Dermis blood vessel endothelial cell (primary cell): ENCODE data around the gene COL18A1. TPM values are rescaled to one million over a fixed set of nuclear protein-coding genes. Genes with fewer than 3 reads are reported as not detected.
"Not testable (repeated sequence)": the region's sequence is repeated elsewhere in the genome, so short reads cannot be mapped to it uniquely, and the experiment has no call there.

Experiments
- DNase-seq: peaks from one replicate; pipeline ENCODE4 v3.0.0; 2010
- total RNA-seq: library from RNA; depleted of rRNA; stranded (reverse); fragments of >200 nt; gene quantifications from 2 replicates; pipeline ENCODE4 v1.2.3, GENCODE V29; 2014

The COL18A1 gene
- total RNA-seq, 1 donor from 2014 or later: 309 TPM

DNA sequence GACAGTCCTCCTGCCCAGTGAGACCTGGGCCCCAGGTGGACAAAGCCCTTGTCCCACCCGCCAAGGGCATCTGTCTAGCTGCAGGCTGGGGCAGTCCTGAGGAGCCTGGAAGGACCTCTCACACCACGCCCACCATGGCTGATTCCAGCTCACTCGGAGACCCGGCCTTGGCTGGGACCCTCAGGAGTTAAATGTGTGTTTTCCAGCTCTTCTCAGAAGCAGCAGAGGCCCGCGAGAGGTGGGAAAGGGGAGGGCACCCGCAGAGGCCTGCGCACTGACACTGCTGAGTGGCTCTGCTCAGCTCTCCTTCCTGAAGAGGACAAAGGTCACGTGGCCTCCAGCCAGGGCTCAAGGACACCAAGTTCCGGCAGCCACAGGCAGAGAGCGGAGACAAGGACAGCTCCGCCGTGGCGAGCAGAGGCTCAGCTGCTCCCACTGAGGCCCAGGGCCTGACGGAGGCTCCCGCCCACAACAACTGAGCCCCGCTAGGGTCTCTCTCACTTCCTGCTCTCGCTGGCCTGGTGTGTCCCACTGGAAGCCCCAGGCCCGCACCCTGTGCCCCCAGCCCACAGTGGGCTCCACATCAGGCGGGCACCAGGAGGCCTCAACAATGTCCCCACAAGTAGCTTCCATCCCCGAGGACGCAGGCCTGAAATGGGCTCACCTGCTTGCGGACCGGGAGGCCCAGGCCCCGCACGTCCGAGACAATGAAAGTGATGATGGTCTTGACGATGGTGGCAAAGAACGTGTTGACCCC is 120.4 kb downstream of the COL18A1 start:
- no peak for DNase-seq

DNA sequence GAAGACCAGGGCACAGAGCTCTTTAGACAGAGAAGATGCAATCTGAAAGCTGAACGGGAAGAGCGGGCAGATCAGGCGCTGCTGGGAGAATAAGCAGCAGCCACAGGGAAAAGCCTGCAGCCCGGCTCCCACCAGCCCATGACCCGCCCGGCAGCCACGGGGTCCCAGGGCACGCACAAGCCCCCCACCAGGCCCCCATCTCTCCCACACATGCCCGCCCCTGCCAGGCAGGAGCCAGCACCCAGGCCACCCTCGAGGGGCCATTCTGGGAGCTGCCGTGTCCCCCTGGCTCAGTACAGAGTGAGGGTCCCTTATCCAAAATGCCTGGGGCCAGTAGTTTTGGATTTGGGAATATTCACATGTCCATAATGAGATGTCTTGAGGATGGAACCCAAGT is 120.9 kb downstream of the COL18A1 start:
- DNase-seq: no peak

DNA sequence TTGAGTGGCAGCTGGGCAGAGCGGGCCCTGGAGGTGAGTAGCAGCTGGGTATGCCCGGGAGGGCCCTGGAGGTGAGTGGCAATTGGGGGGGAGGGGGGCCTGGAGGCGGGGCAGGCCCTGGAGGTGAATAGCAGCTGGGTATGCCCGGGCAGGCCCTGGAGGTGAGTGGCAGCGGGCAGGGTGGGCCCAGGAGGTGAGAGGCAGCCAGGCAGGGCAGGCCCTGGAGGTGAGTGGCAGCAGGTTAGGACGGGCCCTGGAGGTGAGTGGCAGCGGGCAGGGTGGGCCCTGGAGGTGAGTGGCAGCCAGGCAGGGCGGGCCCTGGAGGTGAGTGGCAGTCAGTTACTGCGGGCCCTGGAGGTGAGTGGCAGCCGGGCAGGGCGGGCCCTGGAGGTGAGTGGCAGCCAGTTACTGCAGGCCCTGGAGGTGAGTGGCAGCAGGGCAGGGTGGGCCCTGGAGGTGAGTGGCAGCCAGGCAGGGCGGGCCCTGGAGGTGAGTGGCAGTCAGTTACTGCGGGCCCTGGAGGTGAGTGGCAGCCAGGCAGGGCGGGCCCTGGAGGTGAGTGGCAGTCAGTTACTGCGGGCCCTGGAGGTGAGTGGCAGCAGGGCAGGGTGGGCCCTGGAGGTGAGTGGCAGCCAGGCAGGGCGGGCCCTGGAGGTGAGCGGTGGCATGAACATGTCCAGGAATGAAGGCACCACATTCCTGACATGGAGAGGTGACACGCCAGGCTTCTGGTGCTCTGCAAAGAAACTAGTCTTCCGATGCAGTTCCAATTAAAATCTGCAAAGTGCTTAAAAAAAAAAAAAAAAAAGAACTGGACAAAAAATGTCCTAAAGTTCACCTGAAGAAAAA is 122.4 kb downstream of the COL18A1 start:
- DNase-seq: not testable (repeated sequence)

DNA sequence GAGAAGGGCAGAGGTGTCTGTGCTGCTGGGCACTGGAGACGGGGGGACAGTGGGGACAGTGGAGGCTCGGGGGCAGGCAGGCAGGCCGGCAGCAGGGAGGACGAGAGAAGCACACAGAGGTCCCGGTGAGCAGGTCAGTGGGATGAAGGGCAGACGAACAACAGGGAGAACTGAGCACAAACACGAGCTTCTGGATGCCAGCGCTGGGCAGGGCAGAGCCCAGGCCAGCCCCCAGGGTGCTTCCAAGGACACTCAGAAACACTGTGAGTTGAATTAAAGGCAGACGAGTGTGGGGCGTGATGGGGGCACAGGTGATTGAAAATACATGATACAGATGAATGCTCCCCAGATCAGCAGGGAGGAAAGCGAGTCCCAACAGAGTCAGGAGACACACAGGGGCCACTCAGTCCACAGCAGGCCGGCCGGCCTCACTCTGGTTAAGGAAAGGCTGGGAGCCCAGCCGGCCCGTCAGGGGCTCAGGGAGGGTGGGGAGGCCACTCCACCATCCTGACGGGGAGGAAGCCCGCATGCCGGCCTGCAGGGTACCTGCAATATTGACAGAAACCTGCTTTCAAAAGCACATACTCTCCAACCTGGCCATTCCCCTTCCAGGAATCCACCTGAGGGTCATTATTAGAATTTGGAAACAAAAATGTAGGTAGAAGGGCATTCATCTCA is 123.2 kb downstream of the COL18A1 start:
- DNase-seq: no peak

DNA sequence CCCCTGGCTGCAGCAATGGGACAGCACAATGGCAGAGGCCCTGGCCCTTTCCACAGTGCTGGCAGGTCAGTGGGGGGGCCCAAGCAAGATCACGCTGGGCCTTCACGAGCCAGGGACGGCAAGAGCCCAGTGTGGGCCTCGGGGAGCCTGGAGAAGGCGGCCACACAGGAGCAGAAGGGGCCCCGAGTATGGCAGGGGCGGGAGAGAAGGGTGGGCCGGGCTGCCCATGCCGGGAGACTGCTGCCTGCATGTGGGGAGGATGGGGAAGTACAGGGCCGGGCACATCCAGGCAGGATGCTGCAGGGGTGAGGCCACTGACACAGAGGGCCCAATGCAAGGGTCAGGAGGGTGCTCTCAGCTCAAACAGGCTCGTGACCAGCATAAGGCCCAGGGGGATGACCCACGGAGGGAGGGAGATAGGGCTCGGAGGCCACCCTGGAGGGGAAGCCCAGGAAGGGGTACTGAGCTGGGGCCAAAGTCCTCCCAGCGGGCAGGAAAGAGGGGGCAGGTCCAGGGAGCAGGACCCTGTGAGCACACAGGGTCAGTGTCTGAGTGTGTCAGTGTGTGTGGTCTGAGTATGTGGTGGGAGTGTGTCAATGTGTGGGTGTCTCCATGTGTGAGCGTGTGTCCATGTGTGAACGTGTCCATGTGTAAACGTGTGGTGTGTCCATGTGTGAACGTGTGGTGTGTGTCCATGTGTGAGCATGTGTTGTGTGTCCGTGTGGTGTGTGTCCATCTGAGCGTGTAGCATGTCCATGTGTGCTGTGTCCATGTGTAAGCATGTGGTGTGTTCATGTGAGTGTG is 124.2 kb downstream of the COL18A1 start:
- no peak for DNase-seq

DNA sequence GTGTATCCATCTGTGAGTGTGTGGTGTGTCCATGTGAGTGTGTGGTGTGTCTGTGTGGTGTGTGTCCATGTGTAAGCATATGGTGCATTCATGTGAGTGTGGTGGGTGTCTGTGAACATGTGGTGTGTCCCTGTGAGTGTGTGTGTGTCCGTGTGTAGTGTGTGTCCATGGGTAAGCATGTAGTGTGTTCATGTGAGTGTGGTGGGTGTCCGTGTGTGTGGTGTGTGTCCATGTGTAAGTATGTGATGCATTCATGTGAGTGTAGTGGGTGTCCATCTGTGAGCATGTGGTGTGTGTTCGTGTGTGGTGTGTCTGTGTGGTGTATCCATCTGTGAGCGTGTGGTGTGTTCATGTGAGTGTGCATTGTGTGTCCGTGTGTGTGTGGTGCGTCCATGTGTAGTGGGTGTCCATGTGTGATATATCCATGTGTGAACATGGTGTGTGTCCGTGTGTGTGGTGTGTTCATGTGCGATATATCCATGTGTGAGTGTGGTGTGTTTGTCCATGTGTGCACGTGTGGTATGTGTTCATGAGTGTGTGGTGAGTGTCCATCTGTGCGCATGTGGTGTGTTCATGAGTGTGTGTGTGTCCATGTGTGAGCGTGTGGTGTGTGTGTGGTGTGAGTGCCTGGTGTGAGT is 124.9 kb downstream of the COL18A1 start:
- DNase-seq: no peak

DNA sequence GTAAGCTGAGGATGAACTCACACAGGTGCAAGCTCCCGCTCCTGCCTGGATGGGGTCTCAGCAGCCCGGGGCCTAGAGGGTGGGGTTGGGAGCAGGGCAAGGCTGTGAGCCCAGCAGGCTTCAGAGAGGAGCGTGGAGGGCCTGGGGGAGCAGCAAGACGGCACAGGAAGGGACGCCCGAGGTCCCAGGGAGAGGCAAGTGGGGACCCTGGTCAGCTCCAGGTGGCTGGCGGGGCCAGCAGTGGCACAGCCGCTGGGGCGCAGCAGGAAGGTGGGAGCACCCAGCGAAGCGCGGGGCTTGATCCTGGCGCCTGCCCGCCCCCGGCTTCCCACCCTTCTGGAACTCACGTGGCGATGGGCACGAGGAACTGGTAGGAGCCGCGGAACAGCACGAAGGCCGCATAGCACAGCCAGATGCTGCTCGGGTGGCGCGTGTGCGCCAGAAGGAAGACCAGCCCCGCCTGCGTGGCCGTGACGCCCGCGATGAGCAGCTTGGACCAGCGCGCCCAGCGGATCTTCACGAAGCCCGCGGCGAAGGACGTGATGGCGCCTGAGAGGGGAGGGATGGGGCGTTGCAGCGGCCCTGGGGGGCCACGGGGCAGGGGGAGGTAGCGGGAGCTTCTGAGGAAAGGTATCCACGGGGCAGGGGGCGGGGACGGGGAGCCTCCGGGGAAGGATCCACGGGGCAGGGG is 125.6 kb downstream of the COL18A1 start:
- DNase-seq: no peak

DNA sequence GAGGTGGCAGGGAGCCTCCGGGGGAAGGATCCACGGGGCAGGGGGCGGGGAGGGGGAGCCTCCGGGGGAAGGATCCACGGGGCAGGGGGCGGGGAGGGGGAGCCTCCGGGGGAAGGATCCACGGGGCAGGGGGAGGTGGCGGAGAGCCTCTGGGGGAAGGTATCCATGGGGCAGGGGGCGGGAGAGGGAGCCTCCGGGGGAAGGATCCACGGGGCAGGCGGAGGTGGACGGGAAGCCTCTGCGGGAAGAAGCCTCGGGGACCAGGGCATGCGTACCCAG is 126.1 kb downstream of the COL18A1 start:
- not testable (repeated sequence) for DNase-seq

DNA sequence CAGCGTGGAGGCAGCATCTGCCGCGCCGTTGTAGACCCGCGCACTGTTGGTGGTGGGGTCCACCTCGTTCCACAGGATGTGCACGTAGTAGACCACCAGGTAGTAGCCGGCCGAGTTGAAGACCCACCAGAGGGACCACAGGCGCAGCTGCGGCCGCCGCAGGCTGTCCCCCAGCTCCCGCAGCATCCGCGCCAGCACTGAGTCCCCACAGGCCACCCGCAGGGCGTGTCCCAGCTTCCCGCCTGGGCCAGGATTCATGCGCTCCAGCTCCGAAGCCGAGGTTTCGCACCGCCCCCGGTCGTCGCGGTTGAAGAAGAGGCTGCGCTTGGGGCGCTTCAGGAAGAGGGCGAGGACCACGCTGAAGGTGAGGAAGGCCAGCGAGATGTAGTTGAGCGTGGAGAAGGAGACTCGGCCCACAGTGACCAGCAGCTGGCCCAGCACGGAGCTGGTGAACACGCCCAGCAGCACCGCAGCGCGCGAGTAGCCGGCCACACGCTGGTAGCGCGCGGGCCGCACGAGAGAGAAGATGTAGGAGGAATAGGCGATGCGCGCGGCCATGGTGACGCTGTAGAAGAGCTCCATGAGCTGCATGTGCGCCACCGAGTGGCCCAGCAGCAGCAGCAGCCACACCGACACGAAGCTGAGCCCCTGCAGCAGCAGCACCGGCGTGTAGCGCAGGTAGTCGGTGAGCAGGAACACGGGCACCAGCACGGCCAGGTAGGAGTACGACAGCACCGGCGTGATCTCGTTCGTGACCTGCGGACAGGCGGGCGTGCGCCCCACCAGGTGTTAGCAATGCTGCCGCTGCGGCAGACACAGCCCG is 126.6 kb downstream of the COL18A1 start:
- no peak for DNase-seq

DNA sequence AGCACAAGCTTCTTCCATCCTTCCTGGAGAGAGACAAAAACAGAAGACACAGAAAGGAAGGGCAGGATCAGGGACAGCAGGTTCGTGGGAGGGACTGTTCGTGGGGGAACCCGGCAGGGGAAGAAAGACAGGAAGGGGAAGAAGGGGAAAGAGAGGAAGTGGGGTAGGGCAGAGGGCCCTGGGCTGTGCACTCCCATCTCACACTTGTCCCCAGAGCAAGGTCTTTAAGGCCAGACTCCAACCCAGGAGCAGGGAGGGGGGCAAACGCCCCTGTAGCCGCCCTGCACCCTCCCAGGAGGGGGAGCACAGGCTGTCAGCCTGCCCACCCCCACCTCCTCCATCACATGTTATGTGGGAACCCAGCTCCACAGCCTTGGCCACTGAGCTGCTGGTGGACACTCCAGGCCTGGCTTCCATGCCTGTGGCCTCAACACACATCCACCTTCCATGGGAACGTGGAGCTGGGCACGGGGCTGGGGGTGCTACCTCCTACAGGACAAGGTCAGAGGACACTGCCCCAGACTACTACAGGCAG is 127.9 kb downstream of the COL18A1 start:
- DNase-seq: no peak

DNA sequence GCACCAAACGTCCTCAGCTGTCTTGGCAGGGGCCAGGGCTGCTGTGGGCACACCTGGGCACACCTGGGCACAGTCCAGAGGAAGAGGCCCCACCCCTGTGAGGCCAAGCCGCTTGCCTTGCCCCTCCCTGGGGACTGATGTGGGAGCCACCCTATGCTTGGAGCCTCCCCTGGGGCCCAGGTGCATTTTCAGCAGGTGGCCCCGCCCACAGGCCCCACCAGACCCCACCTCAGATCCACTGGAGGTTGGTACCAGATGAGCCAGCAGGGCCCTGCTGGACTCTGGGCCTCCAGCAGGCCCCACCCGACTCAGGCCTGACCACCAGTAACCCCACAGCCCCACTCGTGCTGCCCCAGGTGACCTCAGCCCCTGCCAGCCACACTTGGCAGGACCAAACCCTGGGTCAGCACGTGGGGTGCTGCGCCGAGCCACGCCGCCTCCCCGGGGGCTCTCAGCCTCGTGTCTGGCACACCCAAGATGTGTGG is 128.4 kb downstream of the COL18A1 start:
- DNase-seq: no peak

DNA sequence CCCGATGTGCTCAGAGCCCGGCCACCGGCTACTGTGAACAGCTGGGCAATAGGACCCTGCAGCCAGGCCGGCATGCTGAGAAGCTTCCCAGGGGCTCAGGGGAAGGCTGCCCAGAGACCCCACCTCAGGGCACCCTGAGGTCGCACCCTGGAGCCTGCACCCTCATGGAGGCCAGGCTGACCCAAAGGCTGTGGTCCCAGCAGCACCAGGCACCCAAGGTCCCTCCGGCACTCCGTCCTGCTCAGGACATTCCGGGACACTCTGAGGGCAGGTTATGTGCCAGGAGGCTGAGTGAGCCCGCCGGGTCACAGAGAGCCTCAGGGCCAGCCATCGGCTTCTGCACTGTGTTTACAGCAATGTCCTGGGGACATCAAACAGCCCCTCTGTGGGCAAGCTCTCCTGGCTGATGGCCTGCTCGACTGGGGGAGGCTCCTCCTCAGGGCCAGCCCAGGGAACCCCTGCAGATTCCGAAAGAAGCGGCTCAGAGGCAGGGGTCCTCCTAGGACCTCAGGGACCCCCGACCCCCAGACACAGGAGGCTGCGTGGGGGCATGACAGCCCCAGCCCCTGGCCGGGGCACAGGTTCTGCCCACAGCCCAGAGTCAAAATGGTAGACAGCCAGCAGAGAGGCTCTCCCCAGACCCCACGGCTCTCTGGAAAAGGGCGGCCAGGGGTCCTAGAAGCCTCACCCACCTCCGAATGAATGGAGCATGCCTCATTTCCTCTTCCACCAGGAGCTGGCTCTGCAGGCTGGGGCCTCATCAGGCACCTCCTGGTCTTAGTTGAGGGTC is 129.1 kb downstream of the COL18A1 start:
- no peak for DNase-seq

DNA sequence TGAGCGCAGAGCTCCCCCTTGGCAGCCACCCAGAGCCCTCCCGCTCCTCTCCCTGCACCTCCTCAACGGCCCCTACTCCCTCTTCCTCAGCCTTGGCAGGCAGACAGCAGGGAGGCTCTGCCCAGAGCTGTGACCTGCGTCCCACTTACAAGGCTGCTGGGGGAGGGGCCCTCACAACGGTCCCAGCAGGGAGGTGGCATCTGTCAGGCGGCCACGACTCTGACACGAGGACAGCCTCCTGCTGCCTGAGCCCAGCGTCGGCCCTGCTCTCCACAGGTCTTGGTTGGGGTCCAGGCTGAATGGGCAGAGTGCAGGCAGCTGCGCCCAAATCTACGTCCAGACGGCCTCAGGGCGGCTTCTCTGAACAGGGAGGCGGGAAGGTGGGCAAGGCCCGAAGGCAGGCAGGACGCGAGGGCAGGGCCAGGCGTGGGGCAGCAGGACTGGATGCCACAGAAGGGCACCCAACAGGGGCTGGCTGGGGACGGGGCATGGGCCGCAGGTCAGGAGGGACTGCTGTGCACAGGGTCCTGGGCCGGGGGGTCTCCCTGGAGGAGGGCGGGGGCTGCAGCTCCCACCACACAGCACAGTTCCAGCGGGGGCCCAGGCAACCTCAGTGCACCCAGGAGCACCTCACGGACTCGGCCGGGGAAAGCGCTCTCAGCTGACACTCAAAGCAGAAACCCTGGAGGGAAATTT is 129.8 kb downstream of the COL18A1 start:
- peak; percentile 64 for DNase-seq

DNA sequence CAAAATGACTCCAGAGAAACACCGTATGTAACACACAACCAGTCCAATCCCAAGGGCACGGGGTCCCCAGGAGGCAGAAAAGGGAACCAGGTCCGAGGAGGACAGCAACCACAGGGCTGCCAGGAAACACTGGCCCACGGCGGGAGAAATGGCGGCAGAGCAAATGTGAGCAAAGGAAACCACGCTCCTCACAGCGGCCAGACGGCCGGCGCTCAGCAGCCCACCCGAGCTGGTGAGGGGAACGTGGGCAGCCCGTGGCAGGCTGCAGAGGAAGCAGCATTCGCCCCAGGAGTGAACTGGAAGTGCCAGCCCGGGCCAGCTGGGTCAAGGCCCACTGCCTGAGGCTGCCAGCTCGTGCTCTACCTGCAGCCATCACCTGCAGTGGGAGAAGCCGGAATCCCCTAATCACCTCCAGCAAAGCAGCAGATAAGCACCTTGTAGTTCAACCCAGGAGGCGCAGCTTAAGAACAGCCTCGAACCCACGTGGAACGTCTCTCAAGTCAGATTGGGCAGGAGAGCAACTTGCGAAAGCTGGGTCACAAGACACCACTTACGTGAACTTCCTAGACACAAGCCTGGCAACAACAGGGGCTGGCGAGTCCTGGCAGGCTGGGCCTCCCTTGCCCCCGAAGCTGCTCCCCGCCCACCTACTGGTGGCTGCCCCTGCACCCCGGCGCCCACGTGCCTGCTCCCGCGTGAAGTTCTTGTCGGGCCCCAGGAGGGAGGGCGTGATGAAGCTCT is 130.5 kb downstream of the COL18A1 start:
- no peak for DNase-seq

DNA sequence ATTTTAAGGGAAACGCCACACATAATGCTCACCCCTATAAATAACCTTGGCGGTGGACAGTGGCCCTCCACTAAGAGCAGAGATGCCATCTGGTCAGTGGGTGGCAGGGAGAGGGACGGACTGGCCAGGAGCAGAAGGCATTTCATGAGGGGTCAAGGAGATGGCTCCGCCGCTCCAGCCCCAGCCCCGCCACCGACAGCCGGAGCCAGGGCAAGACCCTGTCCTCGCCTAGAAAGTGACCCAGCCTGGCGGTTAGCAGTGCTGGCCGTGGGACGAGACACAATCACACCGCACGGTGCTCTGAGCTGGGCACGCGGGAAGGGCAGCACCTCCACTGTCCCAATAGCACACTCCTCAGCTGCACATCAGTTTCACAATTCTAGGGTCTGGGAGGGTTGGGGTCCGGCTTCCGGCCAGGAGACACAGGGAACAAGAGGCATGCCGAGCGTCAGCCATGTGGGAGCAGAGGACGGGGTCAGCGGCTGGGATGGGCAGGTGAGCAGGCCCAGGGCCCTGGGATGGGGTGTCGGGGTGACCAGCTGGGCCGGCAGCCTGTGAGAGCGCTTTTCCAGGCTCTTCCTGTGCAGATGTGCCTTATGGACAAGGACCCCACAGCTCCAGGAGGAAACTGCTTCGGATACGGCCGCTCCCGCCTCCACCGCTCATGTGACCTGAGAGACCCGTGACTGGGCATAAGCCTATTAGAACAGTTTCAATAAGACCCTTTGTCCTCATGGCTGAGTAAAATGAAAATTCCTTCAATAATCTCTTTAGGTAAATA is 131.5 kb downstream of the COL18A1 start:
- DNase-seq: no peak

DNA sequence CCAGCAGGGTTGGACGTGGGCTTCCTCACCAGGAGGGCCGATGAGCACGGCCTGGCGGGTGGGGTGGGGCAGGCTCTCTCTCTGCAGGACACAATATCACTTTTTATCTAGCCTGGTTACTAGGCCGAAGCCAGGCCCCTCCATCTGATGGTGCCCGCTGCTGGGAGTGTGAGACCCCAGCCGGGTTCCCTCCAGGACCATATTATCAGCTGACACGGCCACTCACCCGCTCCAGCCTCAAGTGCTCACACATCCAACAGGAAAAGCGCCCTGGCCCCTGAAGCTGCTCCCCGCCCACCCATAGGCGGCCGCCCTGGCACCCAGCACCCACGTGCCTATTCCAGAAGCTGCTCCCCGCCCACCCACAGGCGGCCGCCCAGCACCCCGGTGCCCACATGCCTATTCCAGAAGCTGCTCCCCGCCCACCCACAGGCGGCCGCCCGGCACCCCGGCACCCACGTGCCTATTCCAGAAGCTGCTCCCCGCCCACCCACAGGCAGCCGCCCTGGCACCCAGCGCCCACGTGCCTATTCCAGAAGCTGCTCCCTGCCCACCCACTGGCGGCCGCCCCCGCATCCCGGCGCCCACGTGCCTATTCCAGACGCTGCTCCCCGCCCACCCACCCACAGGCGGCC is 132.3 kb downstream of the COL18A1 start:
- no peak for DNase-seq
